Measurements from ENCODE around the gene BTBD19.

- TF ChIP-seq CTCF (IDR thresholded peaks at IDR 0.05) (no peak), POLR2A (IDR thresholded peaks at IDR 0.05) (no peak)
These were observed 4.7 kb downstream of the BTBD19 start for GRCh38 chr1:44812822-44813543.
